Kidney capillary endothelial cell (primary cell): Measurements from ENCODE around the gene PROX1.

Source experiments
- DNase-seq: peaks from one replicate; pipeline ENCODE4 v3.0.0-alpha.2; 2018; ENCODE audit warnings: low spot score

PROX1 gene

GRCh38 chr1:213997772-213998107 is 10.0 kb downstream of the PROX1 start:
- no peak for DNase-seq

- no peak for DNase-seq
Measured at GRCh38 chr1:213998785-213999184, 11.0 kb downstream of the PROX1 start.

GRCh38 chr1:213999732-214000131 is 12.0 kb downstream of the PROX1 start:
- no peak for DNase-seq

- no peak for DNase-seq
Measured at GRCh38 chr1:214002060-214002459, 14.3 kb downstream of the PROX1 start.

- no peak for DNase-seq
Measured at GRCh38 chr1:214002472-214002871, 14.7 kb downstream of the PROX1 start.

GRCh38 chr1:214003233-214003632 is 15.5 kb downstream of the PROX1 start:
- no peak for DNase-seq

GRCh38 chr1:214004014-214004413 is 16.2 kb downstream of the PROX1 start:
- no peak for DNase-seq

GRCh38 chr1:214004795-214005194 is 17.0 kb downstream of the PROX1 start:
- DNase-seq, result no peak

- DNase-seq, result no peak
Measured at GRCh38 chr1:214005708-214006107, 17.9 kb downstream of the PROX1 start.

GRCh38 chr1:214006845-214007244 is 19.1 kb downstream of the PROX1 start:
- no peak for DNase-seq

GRCh38 chr1:214008347-214008746 is 20.6 kb downstream of the PROX1 start:
- DNase-seq, result no peak

GRCh38 chr1:214008791-214009422 is 21.1 kb downstream of the PROX1 start:
- no peak for DNase-seq

- no peak for DNase-seq
Measured at GRCh38 chr1:214009423-214010196, 21.8 kb downstream of the PROX1 start.

GRCh38 chr1:214010197-214010573 is 22.4 kb downstream of the PROX1 start:
- no peak for DNase-seq

- DNase-seq, result no peak
Measured at GRCh38 chr1:214010717-214011116, 22.9 kb downstream of the PROX1 start.

- DNase-seq, result no peak
Measured at GRCh38 chr1:214012418-214012817, 24.6 kb downstream of the PROX1 start.

- DNase-seq, result no peak
Measured at GRCh38 chr1:214013614-214014377, 26.0 kb downstream of the PROX1 start.

GRCh38 chr1:214014730-214015129 is 27.0 kb downstream of the PROX1 start:
- no peak for DNase-seq

GRCh38 chr1:214017191-214017982 is 29.6 kb downstream of the PROX1 start:
- no peak for DNase-seq

GRCh38 chr1:214018386-214019268 is 30.9 kb downstream of the PROX1 start:
- DNase-seq, result no peak

- DNase-seq, result no peak
Measured at GRCh38 chr1:214019499-214019898, 31.7 kb downstream of the PROX1 start.
